H7 (cell line): Measurements from ENCODE around the gene CABYR. TPM values are rescaled to one million over a fixed set of nuclear protein-coding genes. Genes with fewer than 3 reads are reported as not detected.
A peak's percentile ranks its signal among the peaks of the same experiment; 100 is the strongest.

ENCODE experiments used
- DNase-seq: peaks from one replicate; pipeline ENCODE4 v3.0.0; 2012
- H3K27me3 ChIP-seq: 2 replicates; pipeline ENCODE4 v1.6.0; 2011; ENCODE audit warnings: mild to moderate bottlenecking, low read length; ENCODE audit not compliant: control insufficient read depth, insufficient read depth
- H3K36me3 ChIP-seq: replicated peaks from 2 replicates; pipeline ENCODE4 v1.5.1; 2011; ENCODE audit warnings: low read length; ENCODE audit not compliant: control insufficient read depth, insufficient read depth
- H3K4me3 ChIP-seq: 2 replicates; pipeline ENCODE4 v1.5.1; 2011; ENCODE audit warnings: low read depth, mild to moderate bottlenecking, control low read depth, low read length, moderate library complexity; ENCODE audit not compliant: insufficient read depth
- total RNA-seq: library from RNA; depleted of rRNA; stranded (reverse); fragments of >200 nt; shearing (Covaris generic); gene quantifications from 2 replicates; pipeline ENCODE4 v1.2.3, GENCODE V29; 2014; rRNA removed

CABYR gene
- total RNA-seq = 12.2 and 15.7 TPM in 2 replicates

- H3K27me3 ChIP-seq = no peaks in the 10 kb centered on the region
- no peaks in the 10 kb centered on the region; the same call in none of the 2 replicates for H3K36me3 ChIP-seq
- peak; percentile 89 for DNase-seq
- H3K4me3 ChIP-seq = peak within 1 kb of the TSS; percentile 70
These were observed at the start of gene CABYR for GRCh38 chr18:24138789-24139616. TSS of gene CABYR (plus strand) at chr18:24139062. CDS start at chr18:24143115, 4,053 bp downstream.

- no peaks in the 10 kb centered on the region for H3K27me3 ChIP-seq
- no peak overlapping the region for H3K4me3 ChIP-seq
- peaks cover 5% of the 10 kb centered on the region for H3K36me3 ChIP-seq
- DNase-seq = no peak
These were observed 49.8 kb upstream of the CABYR start for GRCh38 chr18:24089076-24089475.

GRCh38 chr18:24089515-24090337 lies 49.1 kb upstream of the CABYR start:
- H3K36me3 ChIP-seq = peaks cover 5% of the 10 kb centered on the region
- DNase-seq = no peak
- H3K4me3 ChIP-seq = no peak overlapping the region
- no peaks in the 10 kb centered on the region for H3K27me3 ChIP-seq

GRCh38 chr18:24090876-24091275 lies 48.0 kb upstream of the CABYR start:
- no peak for DNase-seq
- H3K27me3 ChIP-seq = no peaks in the 10 kb centered on the region

GRCh38 chr18:24094561-24094960 lies 44.3 kb upstream of the CABYR start:
- no peak for DNase-seq
- Histone ChIP-seq H3K36me3 (peaks cover 4% of the 10 kb centered on the region), H3K4me3 (no peak overlapping the region), H3K27me3 (no peaks in the 10 kb centered on the region)

More at GRCh38 chr18:24090876-24091275, 48.0 kb upstream of the CABYR start:
- H3K4me3 ChIP-seq = no peak overlapping the region
- H3K36me3 ChIP-seq = peaks cover 8% of the 10 kb centered on the region

- Histone ChIP-seq H3K27me3 (no peaks in the 10 kb centered on the region), H3K4me3 (no peak overlapping the region), H3K36me3 (peaks cover 4% of the 10 kb centered on the region)
- no peak for DNase-seq
These were observed 42.9 kb upstream of the CABYR start for GRCh38 chr18:24095976-24096375.

- no peak for DNase-seq
- Histone ChIP-seq H3K27me3 (no peaks in the 10 kb centered on the region), H3K36me3 (peaks cover 6% of the 10 kb centered on the region), H3K4me3 (no peak overlapping the region)
These were observed 35.4 kb upstream of the CABYR start for GRCh38 chr18:24103320-24104021.

- Histone ChIP-seq H3K4me3 (no peak overlapping the region), H3K36me3 (peaks cover 6% of the 10 kb centered on the region), H3K27me3 (no peaks in the 10 kb centered on the region)
- DNase-seq = no peak
These were observed 34.4 kb upstream of the CABYR start for GRCh38 chr18:24104486-24104885.

GRCh38 chr18:24108641-24109040 lies 30.2 kb upstream of the CABYR start:
- H3K4me3 ChIP-seq = no peak overlapping the region
- no peak for DNase-seq
- peaks cover 2% of the 10 kb centered on the region for H3K36me3 ChIP-seq
- no peaks in the 10 kb centered on the region for H3K27me3 ChIP-seq

GRCh38 chr18:24111936-24112335 lies 26.9 kb upstream of the CABYR start:
- H3K36me3 ChIP-seq = peaks cover 4% of the 10 kb centered on the region
- no peak overlapping the region for H3K4me3 ChIP-seq
- DNase-seq = no peak
- no peaks in the 10 kb centered on the region for H3K27me3 ChIP-seq

- DNase-seq = no peak
These were observed 26.4 kb upstream of the CABYR start for GRCh38 chr18:24112464-24112863.

GRCh38 chr18:24112874-24113615 lies 25.8 kb upstream of the CABYR start:
- Histone ChIP-seq H3K36me3 (peaks cover 4% of the 10 kb centered on the region), H3K27me3 (no peaks in the 10 kb centered on the region), H3K4me3 (no peak overlapping the region)
- DNase-seq = no peak

More at GRCh38 chr18:24112464-24112863, 26.4 kb upstream of the CABYR start:
- H3K4me3 ChIP-seq = no peak overlapping the region
- no peaks in the 10 kb centered on the region for H3K27me3 ChIP-seq
- peaks cover 4% of the 10 kb centered on the region for H3K36me3 ChIP-seq

- H3K4me3 ChIP-seq = no peak overlapping the region
- no peak for DNase-seq
- no peaks in the 10 kb centered on the region for H3K27me3 ChIP-seq
- peaks cover 6% of the 10 kb centered on the region for H3K36me3 ChIP-seq
These were observed 23.8 kb upstream of the CABYR start for GRCh38 chr18:24114924-24115549.
